HepG2 (cell line): Measurements from ENCODE around the gene USB1. TPM values are rescaled to one million over a fixed set of nuclear protein-coding genes. Genes with fewer than 3 reads are reported as not detected.

ENCODE experiments used
- ATAC-seq: fragments of 200-7000 bp; cut with Tn5 transposase; 3 replicates; pipeline ENCODE4 v1.9.1; 2020; ENCODE audit warnings: mild to moderate bottlenecking, moderate library complexity
- BruUV-seq: library from RNA; stranded (reverse); fragments of 400-500 nt; replicated peaks from 2 replicates; lab custom pipeline; 2021; lab: Mats Ljungman, UMichigan
- CTCF ChIA-PET: fragments of 300-600 bp; formaldehyde crosslinking; extraction: SDS; loops from one replicate; lab custom pipeline; 2021; ENCODE audit warnings: low total read pairs, inconsistent platforms, low intra/inter-chr PET ratio; lab: Yijun Ruan, JAX
- POLR2A ChIA-PET: fragments of 350-600 bp; sonication (Branson Sonifier 250); formaldehyde crosslinking; loops from one replicate; lab custom pipeline; 2020; ENCODE audit warnings: antibody characterized with exemption, inconsistent platforms; lab: Yijun Ruan, JAX
- DNase-seq: peaks from one replicate; pipeline ENCODE4 v3.0.0-alpha.2; 2015; ENCODE audit warnings: low spot score
- FAIRE-seq: peaks from 3 replicates; lab custom pipeline; 2011; peaks lifted over from hg19 to GRCh38; lab: Jason Lieb, UNC
- H2AFZ ChIP-seq: one replicate; pipeline ENCODE4 v1.6.1; 2011; ENCODE audit warnings: low read length, inconsistent platforms
- H3K27ac ChIP-seq: fragments of 300-600 bp; 3 replicates; pipeline ENCODE4 v1.8.0; 2011; ENCODE audit warnings: mixed run types, mild to moderate bottlenecking, mixed read lengths, low read length, inconsistent platforms; ENCODE audit not compliant: insufficient read depth; ENCODE audit errors: extremely low read length
- H3K27me3 ChIP-seq, 2 experiments: fragments of 200-600 bp in 1 of 2; 2 replicates in 1 of 2; 3 replicates in 1 of 2; pipeline versions ENCODE4 v1.6.0 to v1.8.0; 2011; ENCODE audit warnings: low read length in 2 of 2, mild to moderate bottlenecking in 2 of 2, moderate library complexity in 2 of 2, inconsistent platforms in 1 of 2; ENCODE audit not compliant: insufficient read depth in 2 of 2, control insufficient read depth in 1 of 2
- H3K36me3 ChIP-seq, 2 experiments: fragments of 200-600 bp in 1 of 2; replicated peaks in 1 of 2; 2 replicates in 1 of 2; 3 replicates in 1 of 2; pipeline versions ENCODE4 v1.5.1 to v1.8.0; 2011; ENCODE audit warnings: low read length in 2 of 2, inconsistent platforms in 1 of 2; ENCODE audit not compliant: insufficient read depth in 2 of 2, control insufficient read depth in 1 of 2
- H3K4me1 ChIP-seq: 2 replicates; pipeline ENCODE4 v1.5.1; 2012; ENCODE audit warnings: low read length, inconsistent platforms; ENCODE audit not compliant: insufficient read depth
- H3K4me2 ChIP-seq: 2 replicates; pipeline ENCODE4 v1.6.0; 2011; ENCODE audit warnings: low read depth, low read length, inconsistent platforms
- H3K4me3 ChIP-seq, 3 experiments: fragments of 200-600 bp in 1 of 3; sonication (generic), shearing (Covaris generic) in 1 of 3; replicated peaks in 1 of 3; 2 replicates each; pipeline ENCODE4 v1.5.1; 2011 to 2016; ENCODE audit warnings: low read length in 3 of 3, inconsistent platforms in 2 of 3, low read depth in 2 of 3, mild to moderate bottlenecking in 2 of 3, control low read depth in 1 of 3, mixed read lengths in 1 of 3; ENCODE audit not compliant: insufficient read depth in 1 of 3
- H3K79me2 ChIP-seq: one replicate; pipeline ENCODE4 v1.6.1; 2011; ENCODE audit warnings: low read length, inconsistent platforms; ENCODE audit not compliant: insufficient read depth
- H3K9ac ChIP-seq: 2 replicates; pipeline ENCODE4 v1.6.0; 2011; ENCODE audit warnings: mild to moderate bottlenecking, low read depth, low read length, inconsistent platforms; ENCODE audit not compliant: insufficient read depth
- H3K9me3 ChIP-seq: 2 replicates; pipeline ENCODE4 v1.5.1; 2012; ENCODE audit warnings: mild to moderate bottlenecking, low read length
- H4K20me1 ChIP-seq: 2 replicates; pipeline ENCODE4 v1.6.0; 2011; ENCODE audit warnings: inconsistent platforms, mild to moderate bottlenecking, low read length, moderate library complexity; ENCODE audit not compliant: insufficient read depth
- AKAP8 ChIP-seq: sonication (generic); formaldehyde crosslinking; IDR thresholded peaks from 2 replicates; pipeline ENCODE4 v1.5.1; 2020; ENCODE audit warnings: mild to moderate bottlenecking, missing genetic modification reagents
- ASH2L ChIP-seq: fragments of 300-600, 200-600 bp; sonication (generic); IDR thresholded peaks from 2 replicates; pipeline ENCODE4 v1.7.0; 2017; ENCODE audit warnings: low read depth, mild to moderate bottlenecking, moderate library complexity, mixed read lengths, low read length; ENCODE audit not compliant: insufficient read length
- GABPA ChIP-seq, 2 experiments: IDR thresholded peaks; 2 replicates each; pipeline ENCODE4 v1.6.1; 2011 to 2016; ENCODE audit warnings: low read depth in 2 of 2, low read length in 1 of 2, missing biosample characterization in 1 of 2, missing genetic modification characterization in 1 of 2
- HNF4A ChIP-seq: sonication (generic); formaldehyde crosslinking; IDR thresholded peaks from 2 replicates; pipeline ENCODE4 v1.4.0; 2020; ENCODE audit warnings: missing genetic modification reagents
- MTERF4 ChIP-seq: sonication (generic); formaldehyde crosslinking; IDR thresholded peaks from 2 replicates; pipeline ENCODE4 v1.8.0; 2023; ENCODE audit warnings: mild to moderate bottlenecking, missing genetic modification reagents
- SMARCC2 ChIP-seq: fragments of 450-650 bp; IDR thresholded peaks from 2 replicates; pipeline ENCODE4 v1.6.1; 2017; ENCODE audit warnings: antibody characterized with exemption, mild to moderate bottlenecking
- SOX6 ChIP-seq, 2 experiments: fragments of 450-650 bp in 1 of 2; sonication (generic) in 1 of 2; formaldehyde crosslinking in 1 of 2; IDR thresholded peaks; 2 replicates each; pipeline versions ENCODE4 v1.4.0 to v1.6.1; 2017 to 2020; ENCODE audit warnings: antibody characterized with exemption in 1 of 2, mild to moderate bottlenecking in 1 of 2, missing genetic modification reagents in 1 of 2
- YEATS4 ChIP-seq: sonication (generic); formaldehyde crosslinking; IDR thresholded peaks from 2 replicates; pipeline ENCODE4 v1.4.0; 2020; ENCODE audit warnings: missing genetic modification reagents, borderline replicate concordance
- ZNF609 ChIP-seq: sonication (generic); formaldehyde crosslinking; IDR thresholded peaks from 2 replicates; pipeline ENCODE4 v1.4.0; 2020; ENCODE audit warnings: mild to moderate bottlenecking, missing genetic modification reagents, borderline replicate concordance
- WGBS: methylation state at CpG from one replicate; pipeline ENCODE4 v1.1.6; 2017; ENCODE audit warnings: low lambda C conversion rate; 5-methylcytosine and 5-hydroxymethylcytosine counted together
- in situ Hi-C: cut with HindIII; loops from 2 replicates; pipeline ENCODE4 v1.10.0; 2017; ENCODE audit warnings: low pct_unique_long_range_greater_than_20kb; ENCODE audit not compliant: extremely low pct_ligation_motif_present
- intact Hi-C: fragments of 100-400 bp; cut with micrococcal nuclease; formaldehyde crosslinking; loops from one replicate; pipeline ENCODE4 v1.10.0; 2022; ENCODE audit not compliant: unreplicated experiment
- polyA plus RNA-seq, 8 experiments: library from polyadenylated mRNA; depleted of rRNA in 3 of 8; stranded (reverse) in 7 of 8; unstranded in 1 of 8; fragments of >200 nt; fragmentation: Illumina TruSeq in 4 of 8; extraction: Trizol in 4 of 8; gene quantifications; 2 replicates each; pipeline versions ENCODE4 v1.2.1 to v1.2.3, GENCODE V29; 2011 to 2016; ENCODE audit warnings: low read depth in 4 of 8, missing spikeins in 1 of 8, mixed read lengths in 1 of 8; ENCODE audit not compliant: insufficient read depth in 1 of 8
- total RNA-seq, 5 experiments: library from RNA; depleted of rRNA; stranded (reverse); fragments of >200 nt; fragmentation: Illumina TruSeq; extraction: Trizol; gene quantifications; 2 replicates each; pipeline ENCODE4 v1.2.3, GENCODE V29; 2016; ENCODE audit warnings: low read depth in 1 of 5
- TF ChIP-seq, protein P1 (sequence below), 2 experiments: sonication (generic) in 1 of 2; formaldehyde crosslinking in 1 of 2; IDR thresholded peaks; 2 replicates each; pipeline versions ENCODE4 v1.4.0 to v1.6.1; 2016 to 2020; ENCODE audit warnings: borderline replicate concordance in 1 of 2, low read depth in 1 of 2, mild to moderate bottlenecking in 1 of 2, missing genetic modification reagents in 1 of 2

Gene USB1
- total and polyA plus RNA-seq, 2 of the 13 experiments (the other 11 are each of a cell fraction or from before 2014, with no cell fraction given), result 16.7 to 65.4 TPM

GRCh38 chr16:58001781-58002415 lies 691 bp downstream of the USB1 start:
- DNase-seq (peak; percentile 42), ATAC-seq (no peak), FAIRE-seq (peak; percentile 23)
- in situ Hi-C loops (loop anchor here (5.0 kb wide), 2 partner anchors 105 to 245 kb away; no protein-coding TSS in a partner anchor), intact Hi-C loops (loop anchor here (1.0 to 10.0 kb wide), 4 partner anchors 101 to 267 kb away; partner anchors contain the start of gene KATNB1)
- no peaks in the 10 kb centered on the region for H4K20me1 ChIP-seq
- WGBS, result 43% methylated on average over 5 of the region's 10 CpGs
- peak overlapping the region; percentile 34 for H3K27ac ChIP-seq
- ChIA-PET POLR2A (interaction anchor here (0.6 to 4.1 kb wide), 13 partner anchors 10 to 267 kb away, joined by 3 to 24 read pairs (median 4); partner anchors contain the start of genes CFAP20 and KATNB1), CTCF (interaction anchor here (1.3 kb wide), 1 partner anchor 102 kb away, joined by 7 read pairs; no protein-coding TSS in a partner anchor)
- peaks cover 34% of the 10 kb centered on the region for H3K4me1 ChIP-seq
- BruUV-seq, result no TSS peak
- peaks cover 6 to 30% of the 10 kb centered on the region in 2 experiments; a peak in 4 of 5 replicates for H3K36me3 ChIP-seq
- peak overlapping the region; percentile 94 for H3K4me2 ChIP-seq
- peak overlapping the region; percentile 85 to 98 (median 93) for H3K4me3 ChIP-seq
- peak overlapping the region; percentile 76 for H3K9ac ChIP-seq
- peaks cover 8% of the 10 kb centered on the region for H3K9me3 ChIP-seq
- H3K27me3 ChIP-seq, result no peaks in the 10 kb centered on the region; a peak in 1 of 5 replicates
- H2AFZ ChIP-seq, result no peak overlapping the region
- H3K79me2 ChIP-seq, result peaks cover 9% of the 10 kb centered on the region
- TF ChIP-seq AKAP8 (CRISPR knock-in tag) (0 out of 2 replicates have a peak, but pooled peaks have one; percentile 8), YEATS4 (CRISPR knock-in tag) (0 out of 2 replicates have a peak, but pooled peaks have one; percentile 4), GABPA (IDR thresholded peaks at IDR 0.05; ENCODE audit: low read depth, low read length) (no peak), GABPA (CRISPR knock-in tag; IDR thresholded peaks at IDR 0.05; ENCODE audit: low read depth) (0 out of 2 replicates have a peak, but pooled peaks have one; percentile 16), HNF4A (CRISPR knock-in tag) (peak; percentile 31; the same call in 1 of the 2 replicates), ZNF609 (CRISPR knock-in tag) (0 out of 2 replicates have a peak, but pooled peaks have one; percentile 3), ASH2L (peak; percentile 55), MTERF4 (CRISPR knock-in tag) (no peak), SMARCC2 (no peak), SOX6 (IDR thresholded peaks at IDR 0.05) (no peak), SOX6 (CRISPR knock-in tag; IDR thresholded peaks at IDR 0.05) (peak; percentile 54)
- TF ChIP-seq, protein P1, sequence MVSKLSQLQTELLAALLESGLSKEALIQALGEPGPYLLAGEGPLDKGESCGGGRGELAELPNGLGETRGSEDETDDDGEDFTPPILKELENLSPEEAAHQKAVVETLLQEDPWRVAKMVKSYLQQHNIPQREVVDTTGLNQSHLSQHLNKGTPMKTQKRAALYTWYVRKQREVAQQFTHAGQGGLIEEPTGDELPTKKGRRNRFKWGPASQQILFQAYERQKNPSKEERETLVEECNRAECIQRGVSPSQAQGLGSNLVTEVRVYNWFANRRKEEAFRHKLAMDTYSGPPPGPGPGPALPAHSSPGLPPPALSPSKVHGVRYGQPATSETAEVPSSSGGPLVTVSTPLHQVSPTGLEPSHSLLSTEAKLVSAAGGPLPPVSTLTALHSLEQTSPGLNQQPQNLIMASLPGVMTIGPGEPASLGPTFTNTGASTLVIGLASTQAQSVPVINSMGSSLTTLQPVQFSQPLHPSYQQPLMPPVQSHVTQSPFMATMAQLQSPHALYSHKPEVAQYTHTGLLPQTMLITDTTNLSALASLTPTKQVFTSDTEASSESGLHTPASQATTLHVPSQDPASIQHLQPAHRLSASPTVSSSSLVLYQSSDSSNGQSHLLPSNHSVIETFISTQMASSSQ (IDR thresholded peaks at IDR 0.05; ENCODE audit: low read depth), result no peak
- TF ChIP-seq, protein P1 (CRISPR knock-in tag; IDR thresholded peaks at IDR 0.05; ENCODE audit: borderline replicate concordance), result 0 out of 2 replicates have a peak, but pooled peaks have one; percentile 10
